SK-N-SH treated with all-trans-retinoic acid at 6 μM for 48 hours (cell line): ENCODE measurements around the gene MEIKIN.

Experiments
- GLIS3 ChIP-seq: fragments of 250-450 bp; sonication (Bioruptor Pico); IDR thresholded peaks from 2 replicates; pipeline ENCODE4 v1.5.0; 2020; ENCODE audit warnings: mild to moderate bottlenecking, moderate library complexity
- RARB ChIP-seq: fragments of 250-450 bp; sonication (Bioruptor Pico); IDR thresholded peaks from 2 replicates; pipeline ENCODE4 v1.8.0; 2021; ENCODE audit warnings: mild to moderate bottlenecking, moderate library complexity
- TCF4 ChIP-seq: fragments of 250-450 bp; sonication (Bioruptor Pico); IDR thresholded peaks from 2 replicates; pipeline ENCODE4 v1.8.0; 2021; ENCODE audit warnings: mild to moderate bottlenecking, moderate library complexity, borderline replicate concordance
- ZNF70 ChIP-seq: fragments of 450-650 bp; formaldehyde crosslinking; IDR thresholded peaks from 2 replicates; pipeline ENCODE4 v1.5.0; 2020; ENCODE audit warnings: mild to moderate bottlenecking, moderate library complexity
- TF ChIP-seq, protein P1 (sequence below): fragments of 250-450 bp; sonication (Bioruptor Pico); IDR thresholded peaks from 2 replicates; pipeline ENCODE4 v1.8.0; 2020; ENCODE audit warnings: mild to moderate bottlenecking, moderate library complexity, borderline replicate concordance
- TF ChIP-seq, protein P2 (sequence below): fragments of 250-450 bp; sonication (Bioruptor Pico); IDR thresholded peaks from 2 replicates; pipeline ENCODE4 v1.5.1; 2020; ENCODE audit warnings: low read depth, mild to moderate bottlenecking, moderate library complexity
- TF ChIP-seq, protein P3 (sequence below): fragments of 250-450 bp; sonication (Bioruptor Pico); IDR thresholded peaks from 2 replicates; pipeline ENCODE4 v1.8.0; 2021; ENCODE audit warnings: low read depth, mild to moderate bottlenecking, moderate library complexity, borderline replicate concordance

DNA sequence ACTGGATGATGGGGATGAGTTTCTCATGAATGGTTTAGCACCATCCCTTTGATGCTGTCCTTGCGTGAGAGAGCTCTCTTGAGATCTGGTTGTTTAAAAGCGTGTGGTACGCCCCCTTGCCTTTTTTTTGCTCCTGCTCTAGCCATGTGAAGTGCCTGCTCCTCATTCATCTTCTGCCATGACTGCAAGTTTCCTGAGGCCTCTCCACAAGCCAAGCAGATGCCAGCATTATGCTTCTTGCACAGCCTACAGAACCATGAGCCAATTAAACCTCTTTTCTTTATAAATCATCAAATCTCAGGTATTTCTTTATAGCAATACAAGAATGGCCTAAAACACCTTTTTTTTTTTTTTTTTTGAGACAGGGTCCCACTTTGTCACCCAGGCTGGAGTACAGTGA lies 181.5 kb downstream of the MEIKIN start:
- TF ChIP-seq, protein P1, sequence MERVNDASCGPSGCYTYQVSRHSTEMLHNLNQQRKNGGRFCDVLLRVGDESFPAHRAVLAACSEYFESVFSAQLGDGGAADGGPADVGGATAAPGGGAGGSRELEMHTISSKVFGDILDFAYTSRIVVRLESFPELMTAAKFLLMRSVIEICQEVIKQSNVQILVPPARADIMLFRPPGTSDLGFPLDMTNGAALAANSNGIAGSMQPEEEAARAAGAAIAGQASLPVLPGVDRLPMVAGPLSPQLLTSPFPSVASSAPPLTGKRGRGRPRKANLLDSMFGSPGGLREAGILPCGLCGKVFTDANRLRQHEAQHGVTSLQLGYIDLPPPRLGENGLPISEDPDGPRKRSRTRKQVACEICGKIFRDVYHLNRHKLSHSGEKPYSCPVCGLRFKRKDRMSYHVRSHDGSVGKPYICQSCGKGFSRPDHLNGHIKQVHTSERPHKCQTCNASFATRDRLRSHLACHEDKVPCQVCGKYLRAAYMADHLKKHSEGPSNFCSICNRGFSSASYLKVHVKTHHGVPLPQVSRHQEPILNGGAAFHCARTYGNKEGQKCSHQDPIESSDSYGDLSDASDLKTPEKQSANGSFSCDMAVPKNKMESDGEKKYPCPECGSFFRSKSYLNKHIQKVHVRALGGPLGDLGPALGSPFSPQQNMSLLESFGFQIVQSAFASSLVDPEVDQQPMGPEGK (CRISPR knock-in tag), result no peak
- TF ChIP-seq, protein P2, sequence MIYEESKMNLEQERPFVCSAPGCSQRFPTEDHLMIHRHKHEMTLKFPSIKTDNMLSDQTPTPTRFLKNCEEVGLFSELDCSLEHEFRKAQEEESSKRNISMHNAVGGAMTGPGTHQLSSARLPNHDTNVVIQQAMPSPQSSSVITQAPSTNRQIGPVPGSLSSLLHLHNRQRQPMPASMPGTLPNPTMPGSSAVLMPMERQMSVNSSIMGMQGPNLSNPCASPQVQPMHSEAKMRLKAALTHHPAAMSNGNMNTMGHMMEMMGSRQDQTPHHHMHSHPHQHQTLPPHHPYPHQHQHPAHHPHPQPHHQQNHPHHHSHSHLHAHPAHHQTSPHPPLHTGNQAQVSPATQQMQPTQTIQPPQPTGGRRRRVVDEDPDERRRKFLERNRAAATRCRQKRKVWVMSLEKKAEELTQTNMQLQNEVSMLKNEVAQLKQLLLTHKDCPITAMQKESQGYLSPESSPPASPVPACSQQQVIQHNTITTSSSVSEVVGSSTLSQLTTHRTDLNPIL (CRISPR knock-in tag), result no peak
- TF ChIP-seq, protein P3, sequence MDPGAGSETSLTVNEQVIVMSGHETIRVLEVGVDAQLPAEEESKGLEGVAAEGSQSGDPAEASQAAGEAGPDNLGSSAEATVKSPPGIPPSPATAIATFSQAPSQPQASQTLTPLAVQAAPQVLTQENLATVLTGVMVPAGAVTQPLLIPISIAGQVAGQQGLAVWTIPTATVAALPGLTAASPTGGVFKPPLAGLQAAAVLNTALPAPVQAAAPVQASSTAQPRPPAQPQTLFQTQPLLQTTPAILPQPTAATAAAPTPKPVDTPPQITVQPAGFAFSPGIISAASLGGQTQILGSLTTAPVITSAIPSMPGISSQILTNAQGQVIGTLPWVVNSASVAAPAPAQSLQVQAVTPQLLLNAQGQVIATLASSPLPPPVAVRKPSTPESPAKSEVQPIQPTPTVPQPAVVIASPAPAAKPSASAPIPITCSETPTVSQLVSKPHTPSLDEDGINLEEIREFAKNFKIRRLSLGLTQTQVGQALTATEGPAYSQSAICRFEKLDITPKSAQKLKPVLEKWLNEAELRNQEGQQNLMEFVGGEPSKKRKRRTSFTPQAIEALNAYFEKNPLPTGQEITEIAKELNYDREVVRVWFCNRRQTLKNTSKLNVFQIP (CRISPR knock-in tag), result no peak
- TF ChIP-seq TCF4 (CRISPR knock-in tag), result no peak
- no peak for TF ChIP-seq RARB (CRISPR knock-in tag)
- TF ChIP-seq GLIS3 (CRISPR knock-in tag), result no peak
- TF ChIP-seq ZNF70 (CRISPR knock-in tag), result no peak
